Neural cell (in vitro differentiated cells): ENCODE results near the gene ZNF428. TPM values are rescaled to one million over a fixed set of nuclear protein-coding genes. Genes with fewer than 3 reads are reported as not detected.

Experiments used
- H2AFZ ChIP-seq: fragments of 200-600, 300-800 bp; sonication (generic), shearing (Covaris generic); 2 replicates; pipeline ENCODE4 v1.6.0; 2014; ENCODE audit warnings: low read depth, mild to moderate bottlenecking, antibody characterized with exemption, low read length, moderate library complexity
- H3F3A ChIP-seq: fragments of 200-600 bp; shearing (Covaris generic); 2 replicates; pipeline ENCODE4 v1.6.1; 2016; ENCODE audit warnings: mild to moderate bottlenecking, moderate library complexity, mixed read lengths, antibody characterized with exemption, low read length; ENCODE audit not compliant: insufficient read depth, poor library complexity, severe bottlenecking
- H3K27ac ChIP-seq: fragments of 200-600, 300-800 bp; sonication (generic), shearing (Covaris generic); 2 replicates; pipeline ENCODE4 v1.5.1; 2014; ENCODE audit warnings: mild to moderate bottlenecking, low read length, moderate library complexity
- H3K27me3 ChIP-seq: fragments of 300-800, 200-600 bp; sonication (generic), shearing (Covaris generic); 2 replicates; pipeline ENCODE4 v1.6.0; 2014; ENCODE audit warnings: mild to moderate bottlenecking, low read depth, low read length, moderate library complexity; ENCODE audit not compliant: insufficient read depth
- H3K36me3 ChIP-seq: fragments of 300-800, 200-600 bp; sonication (generic), shearing (Covaris generic); 2 replicates; pipeline ENCODE4 v1.5.1; 2014; ENCODE audit warnings: mild to moderate bottlenecking, antibody characterized with exemption, low read length, moderate library complexity; ENCODE audit not compliant: insufficient read depth
- H3K4me2 ChIP-seq: fragments of 300-800, 200-600 bp; sonication (generic), shearing (Covaris generic); 2 replicates; pipeline ENCODE4 v1.6.0; 2014; ENCODE audit warnings: mild to moderate bottlenecking, low read length
- H3K4me3 ChIP-seq: fragments of 300-800, 200-600 bp; sonication (generic), shearing (Covaris generic); 2 replicates; pipeline ENCODE4 v1.5.1; 2014; ENCODE audit warnings: mild to moderate bottlenecking, low read length, moderate library complexity
- H3K79me2 ChIP-seq: fragments of 200-600 bp; shearing (Covaris generic); replicated peaks from 2 replicates; pipeline ENCODE4 v1.6.0; 2014; ENCODE audit warnings: mild to moderate bottlenecking, low read length, moderate library complexity; ENCODE audit not compliant: insufficient read depth
- H3K9ac ChIP-seq: fragments of 300-800, 200-600 bp; sonication (generic), shearing (Covaris generic); 2 replicates; pipeline ENCODE4 v1.6.1; 2016; ENCODE audit warnings: mild to moderate bottlenecking, low read length, mixed read lengths
- H3K9me2 ChIP-seq: fragments of 200-600 bp; shearing (Covaris generic); 2 replicates; pipeline ENCODE4 v1.6.1; 2016; ENCODE audit warnings: mild to moderate bottlenecking, low read length, mixed read lengths; ENCODE audit not compliant: insufficient read depth
- H3K9me3 ChIP-seq: fragments of 200-600, 300-800 bp; sonication (generic), shearing (Covaris generic); 2 replicates; pipeline ENCODE4 v1.6.1; 2016; ENCODE audit warnings: mild to moderate bottlenecking, mixed run types, low read length, moderate library complexity, mixed read lengths
- H4K20me1 ChIP-seq: fragments of 200-600 bp; shearing (Covaris generic); 2 replicates; pipeline ENCODE4 v1.6.1; 2016; ENCODE audit warnings: mild to moderate bottlenecking, mixed run types; ENCODE audit not compliant: insufficient read depth
- EP300 ChIP-seq: fragments of 450-650 bp; conservative IDR thresholded peaks from 2 replicates; pipeline ENCODE4 v1.6.1; 2014; ENCODE audit warnings: antibody characterized with exemption, mild to moderate bottlenecking, moderate library complexity; ENCODE audit not compliant: poor library complexity, severe bottlenecking
- EZH2 ChIP-seq: fragments of 200-600, 300-800 bp; shearing (Covaris generic), sonication (generic); IDR thresholded peaks from 2 replicates; pipeline ENCODE4 v1.6.1; 2014; ENCODE audit warnings: antibody characterized with exemption, low read length, borderline replicate concordance, mild to moderate bottlenecking; ENCODE audit not compliant: insufficient read depth, poor library complexity, severe bottlenecking
- MXI1 ChIP-seq: fragments of 450-650 bp; conservative IDR thresholded peaks from 2 replicates; pipeline ENCODE4 v1.6.1; 2014; ENCODE audit warnings: antibody characterized with exemption, mild to moderate bottlenecking; ENCODE audit not compliant: poor library complexity, severe bottlenecking
- POLR2AphosphoS5 ChIP-seq: IDR thresholded peaks from 2 replicates; pipeline ENCODE4 v1.6.1; 2012
- RAD21 ChIP-seq: fragments of 450-650 bp; conservative IDR thresholded peaks from 2 replicates; pipeline ENCODE4 v1.6.1; 2014; ENCODE audit warnings: antibody characterized with exemption, mild to moderate bottlenecking, moderate library complexity
- SMC3 ChIP-seq: fragments of 450-650 bp; conservative IDR thresholded peaks from 2 replicates; pipeline ENCODE4 v1.6.1; 2014; ENCODE audit warnings: antibody characterized with exemption, mild to moderate bottlenecking, moderate library complexity; ENCODE audit not compliant: poor library complexity
- TAF1 ChIP-seq: IDR thresholded peaks from 2 replicates; pipeline ENCODE4 v1.6.1; 2012; ENCODE audit warnings: low read depth
- polyA plus RNA-seq: library from polyadenylated mRNA; depleted of rRNA; stranded (reverse); fragments of >200 nt; gene quantifications from 2 replicates; pipeline ENCODE4 v1.2.3, GENCODE V29; 2014
- TF ChIP-seq, protein P1 (sequence below): IDR thresholded peaks from 2 replicates; pipeline ENCODE4 v1.6.1; 2012; ENCODE audit warnings: borderline replicate concordance
- TF ChIP-seq, protein P2 (sequence below): fragments of 450-650 bp; IDR thresholded peaks from 2 replicates; pipeline ENCODE4 v1.5.1; 2014; ENCODE audit warnings: antibody characterized with exemption, mild to moderate bottlenecking, moderate library complexity; ENCODE audit not compliant: poor library complexity, severe bottlenecking

The ZNF428 gene
- polyA plus RNA-seq, 1 donor from 2014 or later: 1,008 TPM

DNA sequence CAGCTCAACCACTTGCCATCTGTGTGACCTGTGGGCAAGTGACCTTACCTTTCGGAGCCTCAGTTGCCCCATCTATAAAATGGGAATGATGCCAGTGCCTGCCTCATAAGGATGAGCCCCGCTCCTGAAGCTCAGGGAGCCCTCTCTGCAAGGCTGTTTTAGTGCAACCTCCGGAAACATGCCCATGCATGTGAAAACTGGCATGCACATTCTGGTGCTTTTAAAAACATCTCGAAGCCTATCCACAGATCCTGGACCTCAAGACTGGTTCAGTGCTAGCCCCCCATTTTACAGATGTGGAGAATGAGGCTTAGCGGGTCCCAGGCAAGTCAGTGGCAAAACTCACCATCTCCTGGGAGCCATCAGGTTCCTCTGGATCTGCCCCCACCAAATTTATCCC is 14.6 kb upstream of the ZNF428 start:
- Histone ChIP-seq H2AFZ (no peak overlapping the region), H3K4me2 (no peak overlapping the region), H4K20me1 (no peaks in the 10 kb centered on the region), H3K4me3 (peak overlapping the region; percentile 67), H3K36me3 (no peaks in the 10 kb centered on the region), H3K79me2 (peaks cover 77% of the 10 kb centered on the region), H3K27me3 (no peaks in the 10 kb centered on the region), H3K9me2 (no peaks in the 10 kb centered on the region), H3K9ac (no peak overlapping the region), H3K9me3 (no peaks in the 10 kb centered on the region), H3K27ac (no peak overlapping the region), H3F3A (no peaks in the 10 kb centered on the region)
- TF ChIP-seq, protein P1, sequence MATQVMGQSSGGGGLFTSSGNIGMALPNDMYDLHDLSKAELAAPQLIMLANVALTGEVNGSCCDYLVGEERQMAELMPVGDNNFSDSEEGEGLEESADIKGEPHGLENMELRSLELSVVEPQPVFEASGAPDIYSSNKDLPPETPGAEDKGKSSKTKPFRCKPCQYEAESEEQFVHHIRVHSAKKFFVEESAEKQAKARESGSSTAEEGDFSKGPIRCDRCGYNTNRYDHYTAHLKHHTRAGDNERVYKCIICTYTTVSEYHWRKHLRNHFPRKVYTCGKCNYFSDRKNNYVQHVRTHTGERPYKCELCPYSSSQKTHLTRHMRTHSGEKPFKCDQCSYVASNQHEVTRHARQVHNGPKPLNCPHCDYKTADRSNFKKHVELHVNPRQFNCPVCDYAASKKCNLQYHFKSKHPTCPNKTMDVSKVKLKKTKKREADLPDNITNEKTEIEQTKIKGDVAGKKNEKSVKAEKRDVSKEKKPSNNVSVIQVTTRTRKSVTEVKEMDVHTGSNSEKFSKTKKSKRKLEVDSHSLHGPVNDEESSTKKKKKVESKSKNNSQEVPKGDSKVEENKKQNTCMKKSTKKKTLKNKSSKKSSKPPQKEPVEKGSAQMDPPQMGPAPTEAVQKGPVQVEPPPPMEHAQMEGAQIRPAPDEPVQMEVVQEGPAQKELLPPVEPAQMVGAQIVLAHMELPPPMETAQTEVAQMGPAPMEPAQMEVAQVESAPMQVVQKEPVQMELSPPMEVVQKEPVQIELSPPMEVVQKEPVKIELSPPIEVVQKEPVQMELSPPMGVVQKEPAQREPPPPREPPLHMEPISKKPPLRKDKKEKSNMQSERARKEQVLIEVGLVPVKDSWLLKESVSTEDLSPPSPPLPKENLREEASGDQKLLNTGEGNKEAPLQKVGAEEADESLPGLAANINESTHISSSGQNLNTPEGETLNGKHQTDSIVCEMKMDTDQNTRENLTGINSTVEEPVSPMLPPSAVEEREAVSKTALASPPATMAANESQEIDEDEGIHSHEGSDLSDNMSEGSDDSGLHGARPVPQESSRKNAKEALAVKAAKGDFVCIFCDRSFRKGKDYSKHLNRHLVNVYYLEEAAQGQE: no peak
- no peak for TF ChIP-seq POLR2AphosphoS5
- TF ChIP-seq, protein P2, sequence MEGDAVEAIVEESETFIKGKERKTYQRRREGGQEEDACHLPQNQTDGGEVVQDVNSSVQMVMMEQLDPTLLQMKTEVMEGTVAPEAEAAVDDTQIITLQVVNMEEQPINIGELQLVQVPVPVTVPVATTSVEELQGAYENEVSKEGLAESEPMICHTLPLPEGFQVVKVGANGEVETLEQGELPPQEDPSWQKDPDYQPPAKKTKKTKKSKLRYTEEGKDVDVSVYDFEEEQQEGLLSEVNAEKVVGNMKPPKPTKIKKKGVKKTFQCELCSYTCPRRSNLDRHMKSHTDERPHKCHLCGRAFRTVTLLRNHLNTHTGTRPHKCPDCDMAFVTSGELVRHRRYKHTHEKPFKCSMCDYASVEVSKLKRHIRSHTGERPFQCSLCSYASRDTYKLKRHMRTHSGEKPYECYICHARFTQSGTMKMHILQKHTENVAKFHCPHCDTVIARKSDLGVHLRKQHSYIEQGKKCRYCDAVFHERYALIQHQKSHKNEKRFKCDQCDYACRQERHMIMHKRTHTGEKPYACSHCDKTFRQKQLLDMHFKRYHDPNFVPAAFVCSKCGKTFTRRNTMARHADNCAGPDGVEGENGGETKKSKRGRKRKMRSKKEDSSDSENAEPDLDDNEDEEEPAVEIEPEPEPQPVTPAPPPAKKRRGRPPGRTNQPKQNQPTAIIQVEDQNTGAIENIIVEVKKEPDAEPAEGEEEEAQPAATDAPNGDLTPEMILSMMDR: no peak
- no peak for TF ChIP-seq EZH2
- TF ChIP-seq RAD21: no peak
- TF ChIP-seq EP300: no peak
- TF ChIP-seq SMC3: no peak

DNA sequence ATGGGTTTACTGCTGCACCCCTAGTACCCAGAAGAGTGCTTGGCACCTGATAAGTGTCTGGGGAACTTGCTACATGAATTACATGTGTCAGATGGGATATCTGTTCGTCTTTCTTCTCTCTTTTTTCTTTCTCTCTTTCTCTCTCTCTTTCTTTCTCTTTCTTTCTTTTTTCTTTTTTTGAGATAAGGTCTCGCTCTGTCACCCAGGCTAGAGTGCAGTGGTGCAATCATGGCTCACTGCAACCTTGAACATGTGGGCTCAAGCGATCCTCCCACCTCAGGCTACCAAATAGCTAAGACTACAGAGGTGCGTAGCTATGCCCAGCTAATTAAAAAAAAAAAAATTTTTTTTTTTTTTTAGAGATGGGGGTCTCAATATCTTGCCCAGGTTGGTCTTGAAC is 14.1 kb upstream of the ZNF428 start:
- no peak overlapping the region for H3K27ac ChIP-seq
- TF ChIP-seq TAF1: no peak
- TF ChIP-seq POLR2AphosphoS5: no peak
- TF ChIP-seq EZH2: no peak
- TF ChIP-seq SMC3: no peak
- peaks cover 77% of the 10 kb centered on the region for H3K79me2 ChIP-seq
- H3K9me2 ChIP-seq: no peaks in the 10 kb centered on the region
- H3K27me3 ChIP-seq: no peaks in the 10 kb centered on the region
- no peaks in the 10 kb centered on the region for H3K36me3 ChIP-seq
- H4K20me1 ChIP-seq: no peaks in the 10 kb centered on the region
- H2AFZ ChIP-seq: no peak overlapping the region
- no peaks in the 10 kb centered on the region for H3F3A ChIP-seq
- no peak overlapping the region for H3K4me2 ChIP-seq
- H3K9me3 ChIP-seq: no peaks in the 10 kb centered on the region
- no peak overlapping the region for H3K9ac ChIP-seq
- no peak overlapping the region for H3K4me3 ChIP-seq

DNA sequence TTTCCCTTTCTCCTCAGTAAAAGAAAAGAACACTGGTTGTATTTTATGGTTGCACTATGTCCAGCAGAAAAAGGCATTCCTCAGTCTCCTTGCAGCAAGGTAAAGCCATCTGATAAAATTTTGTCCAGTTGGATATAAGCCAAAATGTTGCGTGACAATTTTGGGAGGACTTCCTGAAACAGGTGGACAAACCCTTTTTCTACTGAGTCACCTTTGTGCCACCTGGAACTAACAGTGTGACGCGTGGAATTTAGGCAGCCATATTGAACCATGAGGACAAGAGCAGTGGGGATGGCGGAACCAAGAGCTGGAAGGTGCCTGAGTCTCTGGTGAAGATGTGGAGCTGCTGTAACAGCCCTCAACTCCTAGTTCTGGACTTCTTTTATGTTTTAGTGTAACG is 12.1 kb upstream of the ZNF428 start:
- no peaks in the 10 kb centered on the region for H3K36me3 ChIP-seq
- H3K9me2 ChIP-seq: no peaks in the 10 kb centered on the region
- no peak overlapping the region for H3K27ac ChIP-seq
- H3K4me2 ChIP-seq: no peak overlapping the region
- H3K4me3 ChIP-seq: no peak overlapping the region
- H2AFZ ChIP-seq: no peak overlapping the region
- H3K79me2 ChIP-seq: peaks cover 65% of the 10 kb centered on the region
- TF ChIP-seq SMC3: no peak
- TF ChIP-seq, protein P1: no peak
- no peak for TF ChIP-seq TAF1
- TF ChIP-seq EP300: no peak
- TF ChIP-seq, protein P2: no peak
- no peak for TF ChIP-seq POLR2AphosphoS5
- no peak for TF ChIP-seq MXI1
- no peak for TF ChIP-seq RAD21
- TF ChIP-seq EZH2: no peak
- H3K9ac ChIP-seq: no peak overlapping the region
- H3F3A ChIP-seq: no peaks in the 10 kb centered on the region
- no peaks in the 10 kb centered on the region for H4K20me1 ChIP-seq
- H3K9me3 ChIP-seq: no peaks in the 10 kb centered on the region
- H3K27me3 ChIP-seq: no peaks in the 10 kb centered on the region
